Measurements from ENCODE around the gene ZFHX3. TPM values are rescaled to one million over a fixed set of nuclear protein-coding genes. Genes with fewer than 3 reads are reported as not detected.

The ZFHX3 gene
- total RNA-seq, 2 experiments from 2014 or later, result 0.63 to 0.64 TPM

GRCh38 chr16:72848759-72849664 lies 198.9 kb downstream of the ZFHX3 start:
- Histone ChIP-seq H3K4me1 (ENCODE audit: insufficient read depth, low read length) (peaks cover 6% of the 10 kb centered on the region), H3K4me3 (ENCODE audit: low read length) (no peak overlapping the region), H3K27ac (ENCODE audit: low read depth in 1 of 2, low read length in 2 of 2) (no peak overlapping the region), H3K36me3 (ENCODE audit: insufficient read depth, low read length) (no peaks in the 10 kb centered on the region), H3K27me3 (ENCODE audit: control insufficient read depth in 1 of 2, insufficient read depth in 2 of 2, low read length in 2 of 2) (no peaks in the 10 kb centered on the region), H3K9me3 (ENCODE audit: control insufficient read depth in 1 of 2, insufficient read depth in 1 of 2, low read length in 2 of 2) (peaks cover 0 to 6% of the 10 kb centered on the region in 2 experiments)
- peak in 2 of 14 experiments; percentile 10 to 22 for DNase-seq
- H3K36me3 Mint-ChIP-seq (ENCODE audit: low read depth), result no peaks in the 10 kb centered on the region
- intact Hi-C loops (cut with DNase I, micrococcal nuclease), result no loop called here
- H3K27ac Mint-ChIP-seq, result no peak overlapping the region
- ChIA-PET POLR2A (no interaction called here), CTCF (no interaction called here)
- H3K4me3 Mint-ChIP-seq, result no peak overlapping the region
- no peak for TF ChIP-seq CTCF (IDR thresholded peaks at IDR 0.05)
- no peaks in the 10 kb centered on the region for H3K9me3 Mint-ChIP-seq
- no peaks in the 10 kb centered on the region for H3K27me3 Mint-ChIP-seq
- no peaks in the 10 kb centered on the region for H3K4me1 Mint-ChIP-seq (ENCODE audit: low read depth)
- no peak for ATAC-seq (ENCODE audit: poor library complexity)

GRCh38 chr16:72848028-72848400 lies 199.9 kb downstream of the ZFHX3 start:
- DNase-seq (no peak), ATAC-seq (ENCODE audit: poor library complexity) (no peak)
- intact Hi-C loops (cut with DNase I, micrococcal nuclease), result no loop called here
- Histone ChIP-seq H3K4me1 (ENCODE audit: insufficient read depth, low read length) (peaks cover 6% of the 10 kb centered on the region), H3K27me3 (ENCODE audit: control insufficient read depth in 1 of 2, insufficient read depth in 2 of 2, low read length in 2 of 2) (no peaks in the 10 kb centered on the region), H3K36me3 (ENCODE audit: insufficient read depth, low read length) (no peaks in the 10 kb centered on the region), H3K9me3 (ENCODE audit: control insufficient read depth in 1 of 2, insufficient read depth in 1 of 2, low read length in 2 of 2) (peaks cover 0 to 6% of the 10 kb centered on the region in 2 experiments), H3K27ac (ENCODE audit: low read depth in 1 of 2, low read length in 2 of 2) (no peak overlapping the region), H3K4me3 (ENCODE audit: low read length) (no peak overlapping the region)
- no peaks in the 10 kb centered on the region for H3K4me1 Mint-ChIP-seq (ENCODE audit: low read depth)
- ChIA-PET POLR2A (no interaction called here), CTCF (no interaction called here)
- no peak for TF ChIP-seq CTCF (IDR thresholded peaks at IDR 0.05)
- no peaks in the 10 kb centered on the region for H3K27me3 Mint-ChIP-seq
- no peaks in the 10 kb centered on the region for H3K9me3 Mint-ChIP-seq
- H3K36me3 Mint-ChIP-seq (ENCODE audit: low read depth), result no peaks in the 10 kb centered on the region
- no peak overlapping the region for H3K27ac Mint-ChIP-seq
- H3K4me3 Mint-ChIP-seq, result no peak overlapping the region

GRCh38 chr16:72847187-72848027 lies 200.5 kb downstream of the ZFHX3 start:
- Histone ChIP-seq H3K27me3 (ENCODE audit: control insufficient read depth in 1 of 2, insufficient read depth in 2 of 2, low read length in 2 of 2) (no peaks in the 10 kb centered on the region), H3K4me1 (ENCODE audit: insufficient read depth, low read length) (peaks cover 6% of the 10 kb centered on the region), H3K36me3 (ENCODE audit: insufficient read depth, low read length) (no peaks in the 10 kb centered on the region), H3K4me3 (ENCODE audit: low read length) (no peak overlapping the region), H3K9me3 (ENCODE audit: control insufficient read depth in 1 of 2, insufficient read depth in 1 of 2, low read length in 2 of 2) (peaks cover 0 to 6% of the 10 kb centered on the region in 2 experiments), H3K27ac (ENCODE audit: low read depth in 1 of 2, low read length in 2 of 2) (no peak overlapping the region)
- Mint-ChIP-seq H3K27ac (no peak overlapping the region), H3K4me1 (ENCODE audit: low read depth) (no peaks in the 10 kb centered on the region), H3K36me3 (ENCODE audit: low read depth) (no peaks in the 10 kb centered on the region), H3K4me3 (no peak overlapping the region), H3K9me3 (no peaks in the 10 kb centered on the region), H3K27me3 (no peaks in the 10 kb centered on the region)
- TF ChIP-seq CTCF (IDR thresholded peaks at IDR 0.05), result no peak
- DNase-seq (peak in 1 of 14 experiments; percentile 9), ATAC-seq (ENCODE audit: poor library complexity) (no peak)
- ChIA-PET POLR2A (no interaction called here), CTCF (no interaction called here)
- intact Hi-C loops (cut with DNase I, micrococcal nuclease), result no loop called here

Data from CD4-positive, alpha-beta T cell (primary cell).